Activated T-cell treated with anti-CD3 and anti-CD28 coated beads, Interleukin-2, amount 50 U/mL, for 4 hours (primary cell): ENCODE results near the gene SEPTIN3. TPM values are rescaled to one million over a fixed set of nuclear protein-coding genes. Genes with fewer than 3 reads are reported as not detected.

Experiments
- ATAC-seq, 2 donors: fragments of 200-7000 bp; cut with Tn5 transposase; one replicate each; pipeline ENCODE4 v1.10.0; 2021
- DNase-seq: peaks from one replicate; pipeline ENCODE4 v3.0.0-alpha.2; 2020
- H3K27me3 Mint-ChIP-seq: one replicate; pipeline ENCODE4 v1.8.0; 2021; ENCODE audit warnings: low read depth, mixed read lengths
- H3K36me3 Mint-ChIP-seq: one replicate; pipeline ENCODE4 v1.8.0; 2022; ENCODE audit warnings: mixed read lengths; ENCODE audit not compliant: insufficient read depth
- H3K4me1 Mint-ChIP-seq: one replicate; pipeline ENCODE4 v1.8.0; 2021; ENCODE audit warnings: low read depth, mixed read lengths
- H3K4me3 Mint-ChIP-seq: one replicate; pipeline ENCODE4 v1.8.0; 2021; ENCODE audit warnings: mild to moderate bottlenecking, moderate library complexity, mixed read lengths
- H3K9me3 Mint-ChIP-seq: one replicate; pipeline ENCODE4 v1.8.0; 2021; ENCODE audit warnings: mixed read lengths
- total RNA-seq, 3 donors: library from RNA; stranded (reverse); gene quantifications; one replicate each; pipeline ENCODE4 v1.2.1, GENCODE V29; 2021

Gene SEPTIN3
- total RNA-seq, 3 donors from 2014 or later = 0.68 to 1.3 (median 0.84) TPM

DNA sequence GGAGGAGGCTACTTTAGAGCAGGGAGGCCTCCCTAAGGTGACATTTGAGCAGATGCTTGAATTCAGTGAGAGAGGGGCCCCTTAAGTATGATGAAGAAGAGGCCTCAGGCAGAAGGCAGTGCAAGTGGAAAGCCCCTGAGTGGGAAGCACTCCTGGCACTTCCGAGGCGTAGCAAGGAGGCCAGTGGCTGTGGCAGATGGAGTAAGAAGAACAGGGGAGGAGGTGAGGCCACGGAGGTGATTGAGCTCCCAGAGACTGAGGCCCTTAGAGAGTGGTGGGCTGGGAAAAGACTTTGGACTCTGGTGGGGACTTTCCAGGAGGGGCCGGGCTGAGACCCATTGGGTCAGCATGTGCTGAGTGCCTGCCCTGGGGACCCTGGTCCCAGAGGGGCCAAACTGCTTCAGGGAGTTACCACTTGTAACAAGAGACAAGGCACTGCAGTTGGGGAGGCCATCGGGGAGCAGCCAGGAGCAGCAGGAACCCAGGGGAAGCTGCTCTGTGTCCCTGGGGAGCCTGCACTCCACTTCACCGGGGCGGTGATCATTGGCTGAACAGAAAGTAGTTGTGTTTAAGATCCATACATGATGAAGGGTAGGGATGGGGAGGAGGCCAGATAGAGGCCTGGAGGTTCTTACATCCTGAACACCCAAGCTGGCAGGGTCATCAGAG is 19.8 kb upstream of the SEPTIN3 start:
- Mint-ChIP-seq H3K36me3 (no peaks in the 10 kb centered on the region), H3K4me1 (peaks cover 21% of the 10 kb centered on the region), H3K27me3 (no peaks in the 10 kb centered on the region), H3K4me3 (no peak overlapping the region), H3K9me3 (no peaks in the 10 kb centered on the region)
- no peak for DNase-seq
- no peak for ATAC-seq

- H3K27me3 Mint-ChIP-seq = no peaks in the 10 kb centered on the region
- no peaks in the 10 kb centered on the region for H3K9me3 Mint-ChIP-seq
- DNase-seq (no peak), ATAC-seq (no peak)
- H3K4me1 Mint-ChIP-seq = peaks cover 8% of the 10 kb centered on the region
- H3K4me3 Mint-ChIP-seq = no peak within 1 kb of the TSS
- H3K36me3 Mint-ChIP-seq = no peaks in the 10 kb centered on the region
These were observed 17.3 kb upstream of the SEPTIN3 start, which contains the start of gene SMIM45 for GRCh38 chr22:41951898-41952474. Gene SMIM45, plus strand, starts transcription at chr22:41952150.

- Mint-ChIP-seq H3K27me3 (no peaks in the 10 kb centered on the region), H3K4me1 (peaks cover 8% of the 10 kb centered on the region), H3K4me3 (no peak overlapping the region), H3K9me3 (no peaks in the 10 kb centered on the region), H3K36me3 (no peaks in the 10 kb centered on the region)
- no peak for ATAC-seq
- DNase-seq = no peak
These were observed 16.5 kb upstream of the SEPTIN3 start for GRCh38 chr22:41952713-41953112.

DNA sequence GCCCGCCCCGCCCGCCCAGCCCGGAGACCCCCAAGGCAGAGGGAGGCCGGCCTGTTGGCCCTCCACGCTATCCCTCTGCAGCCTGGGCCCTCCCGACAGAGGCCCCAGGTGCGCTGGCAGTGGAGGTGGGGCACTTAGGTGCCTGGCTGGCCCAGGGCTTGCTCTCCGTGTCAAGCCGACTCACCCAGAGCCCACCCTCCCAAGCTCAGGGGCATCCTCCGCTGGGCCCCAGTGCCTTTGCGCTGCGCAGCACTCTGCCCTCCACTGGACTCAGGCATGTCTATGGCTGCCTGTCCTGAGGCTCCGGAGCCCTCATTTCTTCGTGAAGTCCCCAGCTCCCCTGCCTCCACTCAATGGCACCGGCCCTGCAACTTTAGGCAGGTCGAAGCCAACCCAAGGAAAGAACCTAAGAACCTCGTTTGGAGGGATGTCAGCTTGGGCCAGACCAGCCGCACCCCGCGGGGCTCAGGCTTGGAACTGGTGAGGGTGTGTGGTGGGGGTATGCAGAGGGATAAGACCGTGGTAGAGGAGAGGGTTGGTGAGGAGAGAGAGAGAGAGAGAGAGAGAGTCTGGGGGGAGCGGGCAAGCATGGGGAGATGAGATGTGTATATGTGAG is 11.2 kb upstream of the SEPTIN3 start:
- DNase-seq (no peak), ATAC-seq (peak; percentile 44 to 46)
- Mint-ChIP-seq H3K36me3 (no peaks in the 10 kb centered on the region), H3K4me1 (peaks cover 4% of the 10 kb centered on the region), H3K4me3 (peak overlapping the region; percentile 3), H3K9me3 (no peaks in the 10 kb centered on the region), H3K27me3 (no peaks in the 10 kb centered on the region)

DNA sequence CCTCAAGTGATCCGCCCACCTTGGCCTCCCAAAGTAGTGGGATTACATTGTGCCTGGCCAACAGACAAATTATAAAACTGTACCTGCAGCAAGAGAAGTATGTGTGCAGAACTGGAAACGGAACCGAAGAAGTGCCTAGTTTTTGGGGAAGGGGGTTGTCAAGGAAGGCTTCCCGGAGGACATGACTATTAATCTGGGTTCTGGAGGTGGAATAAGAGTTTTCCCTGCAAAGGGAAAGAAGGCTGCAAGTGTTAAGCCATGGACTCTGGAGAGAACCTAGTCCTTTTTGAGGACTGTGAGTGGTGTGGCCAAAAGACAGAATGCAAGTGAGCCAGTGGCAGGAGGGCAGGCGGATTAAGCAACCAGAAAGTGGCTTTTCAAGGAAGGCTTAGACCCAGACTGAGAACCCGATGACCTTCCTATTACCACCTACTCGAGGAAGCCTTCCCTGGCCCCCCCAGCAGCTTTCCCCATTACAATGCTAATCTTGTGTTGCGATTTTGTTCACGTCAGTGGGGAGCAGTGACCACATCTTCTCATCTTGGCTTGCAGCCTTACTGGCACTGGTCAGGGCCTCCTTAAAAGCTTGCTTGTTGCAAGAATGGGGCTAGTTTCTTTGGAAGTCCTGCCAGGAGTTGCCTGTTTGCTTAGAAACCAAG is 5.7 kb upstream of the SEPTIN3 start:
- Mint-ChIP-seq H3K36me3 (no peaks in the 10 kb centered on the region), H3K4me1 (no peaks in the 10 kb centered on the region), H3K27me3 (no peaks in the 10 kb centered on the region), H3K9me3 (no peaks in the 10 kb centered on the region), H3K4me3 (no peak overlapping the region)
- ATAC-seq = no peak
- no peak for DNase-seq

GRCh38 chr22:41964112-41964491 is 5.1 kb upstream of the SEPTIN3 start:
- ATAC-seq = no peak
- H3K27me3 Mint-ChIP-seq = no peaks in the 10 kb centered on the region
- no peak overlapping the region for H3K4me3 Mint-ChIP-seq
- H3K4me1 Mint-ChIP-seq = no peaks in the 10 kb centered on the region
- H3K9me3 Mint-ChIP-seq = no peaks in the 10 kb centered on the region
- no peak for DNase-seq
- H3K36me3 Mint-ChIP-seq = no peaks in the 10 kb centered on the region

DNA sequence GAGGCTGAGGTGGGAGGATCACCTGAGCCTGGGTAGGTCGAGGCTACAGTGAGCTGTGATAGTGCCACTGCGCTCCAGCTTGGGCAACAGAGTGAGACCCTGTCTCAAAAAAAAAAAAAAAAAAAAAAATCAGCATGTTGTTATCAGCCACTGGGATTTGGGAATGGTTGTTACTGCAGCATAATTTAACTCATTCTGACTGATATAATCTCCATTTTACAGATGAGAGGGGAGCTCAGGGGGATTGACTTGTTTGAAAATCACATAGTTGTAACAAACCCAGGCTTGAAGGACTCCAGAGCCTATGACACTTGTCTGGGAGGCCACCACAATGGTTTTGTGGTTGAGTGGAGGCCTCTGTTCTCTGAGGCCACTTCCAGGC is 3.0 kb upstream of the SEPTIN3 start:
- Mint-ChIP-seq H3K36me3 (no peaks in the 10 kb centered on the region), H3K9me3 (no peaks in the 10 kb centered on the region), H3K4me1 (no peaks in the 10 kb centered on the region), H3K27me3 (no peaks in the 10 kb centered on the region), H3K4me3 (no peak overlapping the region)
- no peak for DNase-seq
- no peak for ATAC-seq

DNA sequence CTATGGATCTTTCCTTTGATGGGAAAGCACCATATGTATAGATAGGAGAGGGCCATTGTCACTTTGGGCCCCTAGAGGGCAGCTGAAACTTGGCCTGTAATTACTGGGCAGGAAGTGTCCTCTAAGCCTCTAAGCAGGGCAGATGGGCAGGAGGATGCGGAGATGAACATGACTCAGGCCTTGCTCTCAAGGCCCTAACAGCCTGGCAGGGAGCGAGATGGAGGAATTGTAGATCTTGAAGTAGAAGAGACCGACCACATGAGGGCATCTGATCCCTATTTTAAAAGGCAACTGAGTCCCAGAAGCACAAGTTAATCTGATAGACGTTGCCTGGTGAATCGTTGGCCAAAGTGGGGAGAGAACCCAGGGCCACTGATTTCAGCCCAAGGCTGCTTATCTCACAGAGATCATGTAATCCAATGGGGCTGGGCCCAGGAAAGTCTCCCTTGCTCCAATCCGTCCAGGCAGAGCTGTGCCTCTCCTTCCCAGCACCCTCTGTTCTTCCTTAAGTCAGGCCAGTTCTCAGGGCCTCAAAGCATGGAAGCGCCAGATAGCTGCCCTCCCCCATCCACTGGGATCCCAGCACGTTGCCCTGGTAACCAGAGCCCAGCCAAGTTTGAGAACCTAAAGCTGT is 2.5 kb upstream of the SEPTIN3 start:
- H3K9me3 Mint-ChIP-seq = no peaks in the 10 kb centered on the region
- ATAC-seq (peak; percentile 79 to 84), DNase-seq (no peak)
- peaks cover 4% of the 10 kb centered on the region for H3K27me3 Mint-ChIP-seq
- no peaks in the 10 kb centered on the region for H3K36me3 Mint-ChIP-seq
- H3K4me1 Mint-ChIP-seq = no peaks in the 10 kb centered on the region
- no peak overlapping the region for H3K4me3 Mint-ChIP-seq

DNA sequence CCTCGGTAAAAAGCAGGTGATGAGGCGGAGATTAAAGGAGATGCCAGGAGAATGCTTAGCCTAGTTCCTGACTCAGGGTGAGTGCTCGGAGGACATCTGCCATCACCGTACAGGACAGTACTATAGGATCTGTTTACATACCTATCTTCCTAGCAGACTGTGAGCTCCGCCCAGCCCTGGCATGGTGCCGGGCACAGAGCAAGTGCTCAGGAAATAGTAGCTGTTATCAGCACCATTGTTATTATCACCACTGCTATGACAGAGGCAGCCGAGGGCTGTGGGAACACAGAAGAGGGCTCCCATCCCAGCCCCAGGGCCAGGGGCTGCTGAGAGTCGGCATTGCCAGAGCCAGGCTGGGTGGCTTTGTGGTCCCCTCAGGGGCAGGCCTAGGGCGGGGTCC is 642 bp upstream of the SEPTIN3 start:
- ATAC-seq = no peak
- no peak for DNase-seq
- Mint-ChIP-seq H3K9me3 (no peaks in the 10 kb centered on the region), H3K4me3 (no peak overlapping the region), H3K36me3 (no peaks in the 10 kb centered on the region), H3K4me1 (no peaks in the 10 kb centered on the region), H3K27me3 (peaks cover 13% of the 10 kb centered on the region)

DNA sequence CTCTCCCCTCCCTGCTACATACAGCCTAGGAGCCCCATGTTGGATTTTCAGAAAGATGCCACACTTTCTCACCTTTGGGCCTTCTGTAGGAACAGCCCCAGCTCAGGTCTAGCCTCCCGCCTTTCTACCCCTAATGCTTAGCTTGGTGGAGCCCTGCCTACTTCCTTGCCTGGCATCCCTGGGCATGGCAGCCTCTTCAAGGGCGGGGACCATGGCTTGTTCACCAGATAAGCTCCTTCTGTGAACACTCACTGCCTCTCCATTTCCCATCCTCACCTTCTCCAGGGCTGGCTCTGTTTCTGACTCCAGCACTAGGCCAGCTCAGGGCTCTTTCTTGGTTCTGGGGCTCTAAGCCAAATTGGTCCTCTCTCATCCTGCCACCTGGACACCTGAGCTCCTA is 1.4 kb downstream of the SEPTIN3 start:
- no peak for ATAC-seq
- DNase-seq = no peak
- peaks cover 22% of the 10 kb centered on the region for H3K27me3 Mint-ChIP-seq
- H3K36me3 Mint-ChIP-seq = no peaks in the 10 kb centered on the region
- no peaks in the 10 kb centered on the region for H3K9me3 Mint-ChIP-seq
- no peak overlapping the region for H3K4me3 Mint-ChIP-seq
- H3K4me1 Mint-ChIP-seq = peaks cover 5% of the 10 kb centered on the region

GRCh38 chr22:41971431-41971830 is 2.2 kb downstream of the SEPTIN3 start:
- Mint-ChIP-seq H3K4me3 (no peak overlapping the region), H3K27me3 (peaks cover 29% of the 10 kb centered on the region), H3K4me1 (peaks cover 11% of the 10 kb centered on the region), H3K9me3 (no peaks in the 10 kb centered on the region), H3K36me3 (no peaks in the 10 kb centered on the region)
- DNase-seq (no peak), ATAC-seq (no peak)

DNA sequence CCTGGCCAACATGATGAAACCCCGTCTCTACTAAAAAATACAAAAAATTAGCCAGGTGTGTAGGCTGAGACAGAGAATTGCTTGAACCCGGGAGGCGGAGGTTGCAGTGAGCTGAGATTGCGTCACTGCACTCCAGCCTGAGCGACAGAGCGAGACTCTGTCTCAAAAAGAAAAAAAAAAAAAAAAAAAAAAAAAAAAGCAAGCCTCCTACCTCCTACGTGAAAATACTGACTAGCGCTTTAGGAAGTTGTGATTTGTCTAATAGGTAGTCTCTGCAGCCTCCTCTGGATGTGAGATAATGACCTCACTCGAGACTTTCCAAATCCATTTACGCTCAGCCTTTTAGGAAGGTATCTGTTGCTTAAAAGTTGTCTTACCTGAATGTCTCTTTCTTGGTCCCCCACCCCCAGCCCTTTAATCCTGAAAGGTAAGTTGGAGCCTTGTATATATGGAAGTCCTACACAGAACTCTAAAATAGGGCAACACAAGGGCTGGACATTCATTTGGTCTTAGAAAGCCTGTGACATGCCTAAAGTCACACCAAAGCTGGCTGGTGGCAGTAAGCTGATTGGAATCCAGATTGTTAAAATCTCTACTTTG is 5.5 kb downstream of the SEPTIN3 start:
- Mint-ChIP-seq H3K36me3 (no peaks in the 10 kb centered on the region), H3K4me1 (peaks cover 11% of the 10 kb centered on the region), H3K4me3 (peak overlapping the region; percentile 74), H3K9me3 (no peaks in the 10 kb centered on the region), H3K27me3 (peaks cover 36% of the 10 kb centered on the region)
- DNase-seq (no peak), ATAC-seq (no peak)

DNA sequence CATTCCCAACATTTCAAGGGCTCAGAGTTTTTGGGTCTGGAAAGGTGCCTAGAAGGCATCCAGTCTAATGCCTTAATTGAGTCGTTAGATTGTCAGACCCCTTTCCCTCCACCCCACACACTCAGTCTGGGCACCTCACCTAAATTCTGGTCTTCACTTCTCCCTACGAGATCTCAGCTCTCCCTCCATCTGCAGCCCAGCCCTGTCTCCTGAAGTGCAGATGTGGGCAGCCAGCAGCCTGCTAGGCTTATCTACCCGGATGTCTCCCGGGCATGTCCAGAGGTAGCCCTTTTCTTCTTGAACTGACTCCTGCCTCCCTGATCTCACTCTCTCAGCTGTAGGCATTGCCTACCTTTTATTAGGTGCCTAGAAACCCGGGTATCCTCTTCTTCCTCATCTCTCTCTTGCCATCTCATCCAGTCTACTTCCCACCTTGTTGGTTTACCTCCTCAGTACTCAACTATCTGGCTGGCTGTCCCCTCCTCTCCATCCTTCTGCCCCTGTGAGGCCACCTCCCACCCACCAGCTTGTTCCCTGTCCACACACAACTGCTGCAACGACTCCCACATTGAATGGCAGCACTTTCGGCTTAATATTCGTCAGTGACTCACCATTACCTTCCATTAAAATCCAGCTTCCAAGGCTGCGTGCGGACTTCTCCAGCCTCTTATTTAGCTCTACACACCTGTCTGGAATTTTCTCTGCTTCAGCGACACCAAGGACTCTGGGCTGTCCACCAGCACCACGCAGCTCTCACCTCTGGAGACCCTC is 6.2 kb downstream of the SEPTIN3 start:
- ATAC-seq (no peak), DNase-seq (no peak)
- Mint-ChIP-seq H3K36me3 (no peaks in the 10 kb centered on the region), H3K4me3 (peak overlapping the region; percentile 74), H3K9me3 (no peaks in the 10 kb centered on the region), H3K27me3 (peaks cover 36% of the 10 kb centered on the region), H3K4me1 (peaks cover 11% of the 10 kb centered on the region)
